Activated CD8-positive, alpha-beta memory T cell treated with anti-CD3 and anti-CD28 coated beads for 36 hours (primary cell): Measurements from ENCODE around the gene TPP2. TPM values are rescaled to one million over a fixed set of nuclear protein-coding genes. Genes with fewer than 3 reads are reported as not detected.

ENCODE experiments used
- CTCF ChIA-PET: fragments of 350-600 bp; sonication (Branson Sonifier 250); formaldehyde crosslinking; loops from one replicate; lab custom pipeline; 2021; ENCODE audit warnings: antibody characterized with exemption; lab: Charles Lee
- POLR2A ChIA-PET: fragments of 350-600 bp; sonication (Branson Sonifier 250); formaldehyde crosslinking; loops from one replicate; lab custom pipeline; 2021; ENCODE audit warnings: antibody characterized with exemption; lab: Charles Lee
- total RNA-seq, 2 experiments: library from RNA; stranded (reverse); gene quantifications; one replicate each; pipeline ENCODE4 v1.2.3, GENCODE V29; 2021

Gene TPP2
- total RNA-seq, 2 experiments from 2014 or later: 73.5 to 75.3 TPM

GRCh38 chr13:102680842-102681740 lies 84.3 kb downstream of the TPP2 start:
- POLR2A ChIA-PET: no interaction called here
- CTCF ChIA-PET: no interaction called here

GRCh38 chr13:102682211-102682610 lies 85.4 kb downstream of the TPP2 start:
- ChIA-PET CTCF (no interaction called here), POLR2A (no interaction called here)

GRCh38 chr13:102682727-102683126 lies 85.9 kb downstream of the TPP2 start:
- ChIA-PET CTCF (no interaction called here), POLR2A (no interaction called here)

- POLR2A ChIA-PET: no interaction called here
- CTCF ChIA-PET: no interaction called here
These were observed 86.9 kb downstream of the TPP2 start for GRCh38 chr13:102683637-102684036.

DNA sequence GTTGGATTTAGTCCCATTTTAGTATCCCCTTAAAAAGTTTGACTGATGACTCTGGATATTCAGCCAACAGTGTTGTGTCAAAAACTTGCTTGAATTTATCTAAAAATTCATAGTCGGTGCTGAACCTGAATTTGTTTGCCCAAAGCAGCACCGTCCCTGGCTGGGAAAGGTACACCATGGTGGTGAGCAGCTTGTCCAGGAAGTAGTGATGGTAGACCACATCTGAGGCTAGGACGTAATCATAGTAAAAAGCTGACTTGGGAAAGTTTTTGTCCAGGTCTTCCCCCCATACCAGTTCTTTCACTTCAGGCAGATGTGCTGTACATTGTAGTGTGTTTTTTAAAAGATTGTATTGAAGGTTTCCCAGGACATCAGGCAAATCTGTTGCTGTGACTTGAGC lies 89.2 kb downstream of the TPP2 start:
- POLR2A ChIA-PET: no interaction called here
- CTCF ChIA-PET: no interaction called here

- CTCF ChIA-PET: no interaction called here
These were observed 90.7 kb downstream of the TPP2 start for GRCh38 chr13:102687520-102687919.

GRCh38 chr13:102688306-102688973 lies 91.7 kb downstream of the TPP2 start:
- POLR2A ChIA-PET: interaction anchor here (0.6 kb wide), 1 partner anchor 108 kb away, joined by 5 read pairs; no protein-coding TSS in a partner anchor
- CTCF ChIA-PET: no interaction called here

More at GRCh38 chr13:102687520-102687919, 90.7 kb downstream of the TPP2 start:
- POLR2A ChIA-PET: no interaction called here

DNA sequence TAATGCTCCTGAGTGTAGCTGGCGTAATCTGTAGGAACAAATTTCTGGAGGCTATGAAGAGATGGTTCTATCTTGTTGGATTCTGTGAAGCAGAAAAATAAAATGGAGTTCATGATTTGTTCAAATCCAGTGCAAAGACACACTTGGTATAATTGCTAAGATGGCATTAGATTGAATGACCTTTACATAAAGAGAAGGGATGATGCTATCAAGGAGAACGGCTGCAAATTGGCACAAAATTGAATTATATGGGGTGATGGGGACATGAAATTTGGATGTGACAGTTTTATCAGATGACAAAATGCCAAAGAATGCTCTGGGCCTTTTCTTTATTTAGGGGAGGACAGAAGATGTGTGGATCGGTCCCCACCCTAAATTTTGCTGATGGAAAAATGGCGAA lies 94.1 kb downstream of the TPP2 start:
- ChIA-PET POLR2A (interaction anchor here (0.6 kb wide), 1 partner anchor 1841 kb away, joined by 3 read pairs; no protein-coding TSS in a partner anchor), CTCF (no interaction called here)

- ChIA-PET POLR2A (no interaction called here), CTCF (no interaction called here)
These were observed 95.7 kb downstream of the TPP2 start for GRCh38 chr13:102692491-102692826.

- ChIA-PET CTCF (no interaction called here), POLR2A (no interaction called here)
These were observed 96.5 kb downstream of the TPP2 start for GRCh38 chr13:102693250-102693649.

DNA sequence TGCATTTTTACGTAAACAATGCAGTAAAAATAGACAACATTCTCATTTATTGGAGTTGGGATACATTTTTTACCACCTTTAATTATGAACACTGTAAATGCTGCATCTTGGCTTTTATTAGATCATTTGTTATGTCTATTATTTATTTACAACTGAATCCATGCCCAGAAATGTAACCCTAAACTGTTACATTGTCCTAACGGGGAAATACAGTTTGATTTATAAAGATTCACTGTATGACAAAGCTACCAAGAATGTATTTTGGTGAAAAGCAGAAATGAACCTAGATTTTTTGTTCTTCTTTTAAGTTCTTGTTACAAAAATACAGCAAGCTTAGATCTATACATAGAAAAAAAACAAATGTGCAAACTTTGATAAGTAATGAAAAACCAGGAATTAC lies 97.0 kb downstream of the TPP2 start:
- POLR2A ChIA-PET: no interaction called here
- CTCF ChIA-PET: no interaction called here

DNA sequence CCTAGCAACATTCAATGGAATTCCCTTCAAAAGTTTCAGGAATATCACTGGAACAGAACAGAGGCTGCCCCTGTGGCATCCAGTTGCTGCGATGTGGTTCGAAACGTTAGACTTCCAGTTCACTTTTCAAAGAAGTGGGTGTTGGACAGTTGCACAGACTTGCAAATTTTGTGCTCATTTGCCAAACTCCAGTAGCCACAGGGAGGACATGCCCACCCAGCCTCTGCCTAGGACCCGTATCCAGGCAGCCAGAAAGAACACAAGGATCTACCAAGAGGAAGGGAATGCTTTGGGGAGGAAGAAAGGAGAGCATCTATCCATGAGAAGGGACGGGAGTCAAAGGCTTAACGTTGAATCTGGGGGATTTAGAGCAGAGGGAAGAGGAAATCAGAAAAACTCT lies 98.2 kb downstream of the TPP2 start, which contains the start of gene METTL21C:
Gene METTL21C, minus strand, starts transcription at position 108 of the 400 bp plus-strand sequence. CDS start 546 bp downstream, outside the sequence.
- CTCF ChIA-PET: no interaction called here

DNA sequence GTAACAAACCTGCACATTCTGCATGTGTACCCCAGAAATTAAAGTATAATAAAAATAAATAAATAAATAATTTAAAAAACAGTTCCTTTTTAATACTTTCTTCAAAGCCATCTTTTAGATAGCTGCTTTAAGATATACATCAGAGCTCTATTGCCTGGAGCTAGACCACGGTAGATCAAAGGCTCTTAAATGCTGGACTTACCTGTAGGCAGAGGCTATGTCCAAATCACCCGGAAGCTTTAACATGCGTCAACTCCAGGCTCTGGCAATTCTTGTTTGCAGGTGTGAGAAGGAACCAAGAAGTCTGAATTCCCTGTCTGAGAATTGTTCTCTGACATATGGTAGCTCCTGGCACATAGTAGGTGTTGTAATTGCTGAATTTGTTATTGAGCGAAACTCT lies 99.7 kb downstream of the TPP2 start:
- POLR2A ChIA-PET: no interaction called here
- CTCF ChIA-PET: no interaction called here

More for the DNA sequence above, 98.2 kb downstream of the TPP2 start, which contains the start of gene METTL21C:
- POLR2A ChIA-PET: no interaction called here

DNA sequence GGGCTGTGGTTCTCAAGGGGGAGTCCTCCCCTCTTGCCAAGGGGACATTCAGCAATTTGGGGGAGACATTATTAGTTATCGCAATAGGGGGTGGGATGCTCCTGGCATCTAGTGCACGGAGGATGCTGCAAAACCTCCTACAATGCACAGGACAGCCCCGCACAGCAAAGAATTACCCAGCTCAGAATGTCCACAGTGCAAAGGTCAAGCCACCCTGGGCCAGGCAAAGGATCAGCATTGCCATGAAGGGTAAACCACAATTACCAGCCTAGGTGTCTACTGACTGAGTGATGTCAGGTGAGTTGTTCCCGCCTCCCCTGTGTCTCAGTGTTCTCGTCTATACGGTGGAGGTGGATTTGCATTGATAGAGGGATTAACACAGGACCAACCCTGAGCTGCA lies 100.5 kb downstream of the TPP2 start:
- CTCF ChIA-PET: no interaction called here

DNA sequence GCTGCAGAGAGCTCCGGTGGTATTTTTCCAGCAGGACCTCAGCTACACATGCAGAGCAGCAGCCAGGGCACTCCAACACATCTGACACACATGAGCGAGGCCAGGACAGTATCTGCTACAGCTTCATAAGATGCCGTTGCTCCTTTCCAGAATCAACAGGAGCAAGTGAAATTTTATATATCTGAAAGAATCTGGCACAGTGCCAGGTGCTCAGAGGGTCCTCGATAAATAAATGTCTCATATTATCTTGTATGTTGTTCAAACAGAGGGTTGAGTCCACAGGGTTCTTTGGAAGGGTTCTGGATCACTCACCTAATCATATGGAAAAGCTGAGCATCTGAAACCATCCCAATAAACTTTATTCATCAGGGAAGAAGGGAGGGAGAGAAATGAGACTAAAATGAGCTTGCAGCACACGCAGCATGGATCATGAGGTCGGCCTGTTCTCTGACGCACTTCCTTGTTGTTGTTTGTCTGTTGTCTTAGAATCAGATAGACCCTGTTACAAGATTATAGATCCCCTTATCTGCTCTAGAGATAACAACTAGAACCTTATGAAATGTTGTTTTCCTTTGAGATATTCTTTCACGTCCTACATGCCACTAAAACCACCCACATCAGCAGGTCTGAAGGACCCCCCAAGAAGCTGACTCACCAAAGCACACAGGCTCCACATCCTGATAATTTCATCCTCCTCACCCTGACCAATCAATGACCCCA lies 101.3 kb downstream of the TPP2 start:
- CTCF ChIA-PET: no interaction called here

More for the DNA sequence above, 100.5 kb downstream of the TPP2 start:
- POLR2A ChIA-PET: no interaction called here

GRCh38 chr13:102698649-102698980 lies 101.8 kb downstream of the TPP2 start:
- CTCF ChIA-PET: no interaction called here

More for the DNA sequence above, 101.3 kb downstream of the TPP2 start:
- POLR2A ChIA-PET: no interaction called here

DNA sequence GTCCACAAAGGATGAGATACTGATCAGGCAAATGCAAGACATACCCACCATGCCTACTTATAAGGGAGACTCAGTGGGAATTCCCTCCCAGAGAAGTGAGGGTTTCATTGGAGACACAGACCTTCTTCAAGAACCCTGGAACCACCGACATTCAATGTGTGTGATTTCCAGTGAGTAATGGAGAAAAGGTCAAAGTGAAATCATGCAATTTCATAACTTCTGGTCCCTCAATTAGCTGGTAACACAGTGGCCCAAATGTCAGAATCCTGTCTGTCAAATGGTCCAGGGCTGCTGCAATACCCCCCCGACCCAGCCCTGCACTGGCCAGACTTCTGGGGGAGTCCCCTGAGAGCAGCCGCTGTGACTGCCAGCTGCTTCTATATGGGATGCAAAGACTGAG lies 102.7 kb downstream of the TPP2 start:
- ChIA-PET POLR2A (no interaction called here), CTCF (no interaction called here)

More at GRCh38 chr13:102698649-102698980, 101.8 kb downstream of the TPP2 start:
- POLR2A ChIA-PET: no interaction called here

DNA sequence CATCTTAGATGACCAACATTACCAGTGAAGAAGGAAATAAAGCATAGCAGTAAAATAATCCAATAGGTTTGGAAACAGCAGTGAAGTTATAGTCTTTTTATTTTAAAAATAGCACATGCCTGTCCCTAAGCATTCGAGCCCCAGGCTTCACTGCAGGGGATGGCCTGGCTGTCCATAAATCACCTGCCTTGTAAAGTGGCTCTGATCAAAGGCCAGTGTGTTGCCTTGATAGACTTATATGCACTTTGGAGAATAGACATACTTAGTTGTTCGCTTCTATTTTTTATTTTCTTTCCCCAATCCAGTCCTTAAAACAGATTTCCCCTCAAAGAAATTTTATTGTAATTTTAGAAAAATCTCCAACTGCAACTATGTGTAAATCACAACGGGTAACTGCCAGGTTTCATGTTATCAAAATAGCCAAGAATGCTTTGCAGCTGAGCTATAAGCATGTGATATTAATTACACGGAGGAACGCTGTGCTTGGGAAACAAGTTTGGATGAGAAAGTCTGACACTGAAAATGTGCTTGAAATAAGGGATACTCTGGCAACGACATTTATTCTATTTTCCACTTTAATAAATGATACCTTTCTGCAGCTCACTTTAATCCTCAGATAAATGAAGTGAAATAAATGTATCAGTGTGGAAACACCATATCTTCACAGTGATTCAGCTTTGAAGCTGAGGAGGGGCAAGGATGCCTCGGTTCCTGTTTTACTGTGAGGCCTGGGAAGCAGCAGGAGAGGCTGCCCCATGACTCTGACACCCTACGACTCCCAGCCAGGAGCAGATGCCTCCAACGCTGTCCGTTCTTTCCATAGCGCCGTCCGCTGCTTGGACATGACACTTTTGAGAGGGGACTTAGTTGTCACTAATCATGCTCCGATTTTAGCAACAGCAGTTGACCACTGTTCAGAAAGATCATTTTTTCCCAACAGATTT lies 103.6 kb downstream of the TPP2 start:
- ChIA-PET CTCF (no interaction called here), POLR2A (no interaction called here)

GRCh38 chr13:102701331-102701730 lies 104.5 kb downstream of the TPP2 start:
- CTCF ChIA-PET: interaction anchor here (0.6 kb wide), 1 partner anchor 1937 kb away, joined by 3 read pairs; no protein-coding TSS in a partner anchor
- POLR2A ChIA-PET: no interaction called here
